Colonic mucosa (tissue), 4 donors: Measurements from ENCODE around the gene PARD3B. TPM values are rescaled to one million over a fixed set of nuclear protein-coding genes. Genes with fewer than 3 reads are reported as not detected.

Experiments used
- DNase-seq: peaks from one replicate; pipeline ENCODE4 v3.0.0-alpha.2; 2020
- H3K27ac ChIP-seq: fragments of 200-600 bp; one replicate; pipeline ENCODE4 v1.8.0; 2021
- H3K27me3 ChIP-seq: fragments of 200-600 bp; one replicate; pipeline ENCODE4 v1.8.0; 2021
- H3K36me3 ChIP-seq: fragments of 200-600 bp; one replicate; pipeline ENCODE4 v1.8.0; 2021
- H3K4me1 ChIP-seq: fragments of 200-600 bp; one replicate; pipeline ENCODE4 v1.8.0; 2021; ENCODE audit warnings: mild to moderate bottlenecking
- H3K4me3 ChIP-seq: fragments of 200-600 bp; one replicate; pipeline ENCODE4 v1.8.0; 2021
- H3K9ac ChIP-seq, 2 donors: one replicate each; pipeline ENCODE4 v1.7.0; 2013; ENCODE audit warnings: control low read depth in 2 of 2, low read depth in 2 of 2, low read length in 2 of 2
- H3K9me3 ChIP-seq: fragments of 200-600 bp; one replicate; pipeline ENCODE4 v1.8.0; 2021
- CTCF ChIP-seq: fragments of 200-600 bp; IDR thresholded peaks from one replicate; pipeline ENCODE4 v1.8.0; 2022; ENCODE audit warnings: antibody characterized with exemption, mild to moderate bottlenecking
- intact Hi-C: fragments of 100-400 bp; cut with DNase I; formaldehyde crosslinking; loops from one replicate; pipeline ENCODE4 v1.14.1; 2022
- total RNA-seq, 2 donors: library from RNA; stranded (reverse); fragmentation: NEBNext Ultra II Directional in 1 of 2; extraction: Animal tissue kit (Norgen Biotek cat#: 25700) in 1 of 2; gene quantifications; one replicate each; pipeline ENCODE4 v1.2.1, GENCODE V29; 2021
- donor health status: healthy.
- donor health status: DM: no; HTN: no; CAD: no.
- donor health status: DM: no; HTN: no; CAD: no.

Gene PARD3B
- total RNA-seq, 2 donors from 2014 or later = 20.0 to 24.2 TPM

GRCh38 chr2:204977914-204978313 is 432.6 kb downstream of the PARD3B start:
- TF ChIP-seq CTCF = no peak
- Histone ChIP-seq H3K27me3 (no peaks in the 10 kb centered on the region), H3K36me3 (no peaks in the 10 kb centered on the region), H3K9ac (no peak overlapping the region), H3K4me3 (no peak overlapping the region), H3K27ac (no peak overlapping the region), H3K4me1 (no peaks in the 10 kb centered on the region), H3K9me3 (no peaks in the 10 kb centered on the region)
- no peak for DNase-seq
- intact Hi-C loops = no loop called here

GRCh38 chr2:204982303-204982702 is 437.0 kb downstream of the PARD3B start:
- no peak overlapping the region for H3K4me3 ChIP-seq
- no peaks in the 10 kb centered on the region for H3K9me3 ChIP-seq
- H3K9ac ChIP-seq = no peak overlapping the region
- H3K27ac ChIP-seq = no peak overlapping the region
- no peak for TF ChIP-seq CTCF
- no peak for DNase-seq
- no peaks in the 10 kb centered on the region for H3K36me3 ChIP-seq
- intact Hi-C loops = no loop called here
- no peaks in the 10 kb centered on the region for H3K27me3 ChIP-seq
- H3K4me1 ChIP-seq = no peaks in the 10 kb centered on the region

- Histone ChIP-seq H3K27me3 (no peaks in the 10 kb centered on the region), H3K27ac (no peak overlapping the region), H3K4me3 (no peak overlapping the region), H3K9me3 (no peaks in the 10 kb centered on the region), H3K9ac (no peak overlapping the region), H3K4me1 (no peaks in the 10 kb centered on the region), H3K36me3 (no peaks in the 10 kb centered on the region)
- DNase-seq = no peak
- intact Hi-C loops = no loop called here
- TF ChIP-seq CTCF = no peak
These were observed 439.2 kb downstream of the PARD3B start for GRCh38 chr2:204984518-204984917.

- no peaks in the 10 kb centered on the region for H3K4me1 ChIP-seq
- no peak overlapping the region for H3K9ac ChIP-seq
- H3K9me3 ChIP-seq = no peaks in the 10 kb centered on the region
- TF ChIP-seq CTCF = no peak
- H3K27me3 ChIP-seq = no peaks in the 10 kb centered on the region
- H3K36me3 ChIP-seq = no peaks in the 10 kb centered on the region
- no peak overlapping the region for H3K4me3 ChIP-seq
- DNase-seq = no peak
- intact Hi-C loops = no loop called here
- H3K27ac ChIP-seq = no peak overlapping the region
These were observed 441.4 kb downstream of the PARD3B start for GRCh38 chr2:204986641-204987040.

- no peaks in the 10 kb centered on the region for H3K9me3 ChIP-seq
- DNase-seq = no peak
- no peaks in the 10 kb centered on the region for H3K36me3 ChIP-seq
- H3K9ac ChIP-seq = no peak overlapping the region
- no peaks in the 10 kb centered on the region for H3K4me1 ChIP-seq
- no peaks in the 10 kb centered on the region for H3K27me3 ChIP-seq
- intact Hi-C loops = no loop called here
- H3K27ac ChIP-seq = no peak overlapping the region
- no peak for TF ChIP-seq CTCF
- no peak overlapping the region for H3K4me3 ChIP-seq
These were observed 443.6 kb downstream of the PARD3B start for GRCh38 chr2:204988836-204989235.

- no peaks in the 10 kb centered on the region for H3K4me1 ChIP-seq
These were observed 444.6 kb downstream of the PARD3B start for GRCh38 chr2:204989877-204990276.

More at GRCh38 chr2:204989877-204990276, 444.6 kb downstream of the PARD3B start:
- Histone ChIP-seq H3K9ac (no peak overlapping the region), H3K9me3 (no peaks in the 10 kb centered on the region), H3K36me3 (no peaks in the 10 kb centered on the region), H3K4me3 (no peak overlapping the region), H3K27ac (no peak overlapping the region), H3K27me3 (no peaks in the 10 kb centered on the region)
- no peak for TF ChIP-seq CTCF
- intact Hi-C loops = no loop called here
- no peak for DNase-seq
